WERI-Rb-1 (cell line): ENCODE data around the gene ZNF844.

Source experiments
- DNase-seq: peaks from one replicate; pipeline ENCODE4 v3.0.0-alpha.2; 2020
- H3K27ac ChIP-seq: fragments of 250-450 bp; sonication (Bioruptor Pico); 2 replicates; pipeline ENCODE4 v1.5.1; 2020; ENCODE audit warnings: mild to moderate bottlenecking, moderate library complexity
- H3K27me3 ChIP-seq: fragments of 250-450 bp; sonication (Bioruptor Pico); 2 replicates; pipeline ENCODE4 v1.5.1; 2021; ENCODE audit warnings: mild to moderate bottlenecking, low read depth, moderate library complexity; ENCODE audit not compliant: insufficient read depth, severe bottlenecking
- H3K36me3 ChIP-seq: fragments of 250-450 bp; sonication (Bioruptor Pico); 2 replicates; pipeline ENCODE4 v1.5.1; 2020; ENCODE audit warnings: mild to moderate bottlenecking, moderate library complexity
- H3K4me3 ChIP-seq: 2 replicates; pipeline ENCODE4 v1.5.1; 2011; ENCODE audit warnings: low read depth, mild to moderate bottlenecking, control low read depth, low read length
- H3K9me3 ChIP-seq: fragments of 250-450 bp; sonication (Bioruptor Pico); 2 replicates; pipeline ENCODE4 v1.5.1; 2021; ENCODE audit warnings: mild to moderate bottlenecking, moderate library complexity; ENCODE audit not compliant: severe bottlenecking
- TF ChIP-seq, protein P1 (sequence below): IDR thresholded peaks from 2 replicates; pipeline ENCODE4 v1.5.1; 2011; ENCODE audit warnings: low read depth, mild to moderate bottlenecking, control low read depth, inconsistent platforms, low read length

Gene ZNF844

DNA sequence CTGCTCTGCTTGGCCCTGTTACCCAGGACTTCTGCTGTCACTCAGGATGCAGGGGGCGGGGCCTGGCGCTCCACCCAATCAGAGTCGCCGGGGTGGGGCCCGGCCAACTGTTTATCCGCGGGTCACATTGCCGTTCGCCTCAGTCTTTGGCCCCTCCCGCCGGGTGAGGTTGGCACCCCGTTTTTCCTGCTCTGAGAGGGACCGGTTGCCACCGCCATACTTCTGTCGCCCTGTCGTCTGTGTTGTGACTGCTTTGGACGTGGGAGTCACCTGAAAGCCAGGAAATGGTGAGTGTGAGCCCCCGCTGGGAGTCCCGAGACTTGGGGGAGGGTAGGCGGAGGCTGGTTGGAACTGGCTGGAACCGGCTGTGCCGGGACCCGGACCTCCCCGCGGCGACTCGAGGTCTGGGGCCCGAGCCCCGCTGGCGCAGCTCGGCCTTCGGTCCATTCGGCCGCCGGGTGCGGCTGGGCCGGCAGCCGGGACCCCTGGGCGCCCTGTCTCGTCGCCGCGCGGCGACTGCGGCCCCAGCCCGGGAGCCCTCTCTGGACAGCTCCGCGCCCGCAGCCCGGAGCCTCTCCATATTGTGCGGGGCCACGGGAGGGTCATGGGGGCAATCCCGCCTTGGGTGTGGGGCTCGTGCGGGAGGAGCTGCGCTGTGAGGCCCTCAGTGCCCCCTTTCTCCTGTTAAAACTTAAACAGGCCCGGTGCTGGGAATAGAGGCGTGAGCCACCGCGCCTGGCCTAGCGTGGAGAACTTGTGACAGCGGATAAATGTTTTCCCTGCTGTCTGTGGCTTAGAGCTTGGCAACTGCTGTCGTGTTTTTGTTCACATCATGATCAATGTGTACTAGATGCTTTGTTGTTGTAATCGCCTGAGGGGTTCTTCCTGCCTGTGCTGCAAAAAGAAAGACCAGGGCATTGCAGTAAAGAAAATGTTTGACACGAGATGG, at the start of gene ZNF844:
ZNF844 (plus strand) TSS at position 142 of the 949 bp plus-strand sequence; CDS start at position 285, 143 bp downstream.
- Histone ChIP-seq H3K9me3 (peaks cover 7% of the 10 kb centered on the region), H3K36me3 (peaks cover 29% of the 10 kb centered on the region), H3K27ac (peak within 1 kb of the TSS; percentile 90), H3K27me3 (no peaks in the 10 kb centered on the region), H3K4me3 (peak within 1 kb of the TSS; percentile 89)
- peak; percentile 96 for DNase-seq
- TF ChIP-seq, protein P1, sequence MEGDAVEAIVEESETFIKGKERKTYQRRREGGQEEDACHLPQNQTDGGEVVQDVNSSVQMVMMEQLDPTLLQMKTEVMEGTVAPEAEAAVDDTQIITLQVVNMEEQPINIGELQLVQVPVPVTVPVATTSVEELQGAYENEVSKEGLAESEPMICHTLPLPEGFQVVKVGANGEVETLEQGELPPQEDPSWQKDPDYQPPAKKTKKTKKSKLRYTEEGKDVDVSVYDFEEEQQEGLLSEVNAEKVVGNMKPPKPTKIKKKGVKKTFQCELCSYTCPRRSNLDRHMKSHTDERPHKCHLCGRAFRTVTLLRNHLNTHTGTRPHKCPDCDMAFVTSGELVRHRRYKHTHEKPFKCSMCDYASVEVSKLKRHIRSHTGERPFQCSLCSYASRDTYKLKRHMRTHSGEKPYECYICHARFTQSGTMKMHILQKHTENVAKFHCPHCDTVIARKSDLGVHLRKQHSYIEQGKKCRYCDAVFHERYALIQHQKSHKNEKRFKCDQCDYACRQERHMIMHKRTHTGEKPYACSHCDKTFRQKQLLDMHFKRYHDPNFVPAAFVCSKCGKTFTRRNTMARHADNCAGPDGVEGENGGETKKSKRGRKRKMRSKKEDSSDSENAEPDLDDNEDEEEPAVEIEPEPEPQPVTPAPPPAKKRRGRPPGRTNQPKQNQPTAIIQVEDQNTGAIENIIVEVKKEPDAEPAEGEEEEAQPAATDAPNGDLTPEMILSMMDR, result no peak

DNA sequence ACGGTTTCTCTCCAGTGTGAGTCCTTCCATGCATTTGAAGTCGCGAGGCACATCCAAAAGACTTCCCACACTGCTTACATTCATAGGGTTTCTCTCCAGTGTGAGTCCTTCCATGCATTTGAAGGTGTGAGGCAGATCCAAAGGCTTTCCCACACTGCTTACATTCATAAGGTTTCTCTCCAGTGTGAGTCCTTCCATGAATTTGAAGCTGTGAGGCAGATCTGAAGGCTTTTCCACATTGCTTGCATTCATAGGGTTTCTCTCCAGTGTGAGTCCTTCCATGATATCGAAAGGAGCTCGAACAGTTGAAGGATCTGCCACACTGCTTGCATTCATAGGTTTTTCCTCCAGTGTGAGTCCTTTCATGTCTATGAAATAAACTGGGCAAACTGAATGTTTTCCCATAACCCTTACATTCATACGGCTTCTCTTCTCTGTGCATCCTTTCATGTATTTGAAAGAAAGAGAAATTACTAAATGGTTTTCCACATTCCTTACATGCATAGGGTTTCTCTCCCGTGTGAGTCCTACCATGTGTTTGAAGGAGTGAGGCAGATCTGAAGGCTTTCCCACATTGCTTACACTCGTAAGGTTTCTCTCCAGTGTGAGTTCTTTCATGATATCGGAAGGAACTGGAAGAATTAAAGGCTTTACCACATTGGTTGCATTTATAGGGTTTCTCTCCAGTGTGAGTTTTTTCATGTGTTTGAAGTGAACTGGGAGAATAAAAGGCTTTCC, 49.3 kb upstream of the ZNF844 start:
- Histone ChIP-seq H3K9me3 (peaks cover 21% of the 10 kb centered on the region), H3K27me3 (no peaks in the 10 kb centered on the region)

DNA sequence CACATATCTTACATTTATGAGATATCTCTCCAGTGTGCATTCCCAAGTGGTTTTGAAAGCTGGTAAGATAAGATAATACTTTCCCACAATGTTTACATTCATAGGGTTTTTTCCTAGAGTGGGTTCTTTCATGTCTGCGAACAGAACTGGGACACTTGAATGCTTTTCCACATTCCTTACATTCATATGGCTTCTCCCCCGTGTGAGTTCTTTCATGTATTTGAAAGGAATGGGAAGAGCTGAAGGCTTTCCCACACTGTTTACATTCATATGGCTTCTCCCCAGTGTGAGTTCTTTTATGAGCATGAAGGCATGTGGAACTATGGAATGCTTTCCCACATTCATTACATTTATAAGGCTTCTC, 48.8 kb upstream of the ZNF844 start:
- H3K27ac ChIP-seq, result no peak overlapping the region
- TF ChIP-seq, protein P1, result no peak
- peaks cover 49% of the 10 kb centered on the region for H3K36me3 ChIP-seq
- DNase-seq, result no peak
- H3K27me3 ChIP-seq, result no peaks in the 10 kb centered on the region
- peaks cover 21% of the 10 kb centered on the region for H3K9me3 ChIP-seq
- no peak overlapping the region for H3K4me3 ChIP-seq

More for the DNA sequence above, 49.3 kb upstream of the ZNF844 start:
- TF ChIP-seq, protein P1, result no peak
- Histone ChIP-seq H3K27ac (no peak overlapping the region), H3K36me3 (peaks cover 49% of the 10 kb centered on the region), H3K4me3 (no peak overlapping the region)
- no peak for DNase-seq

DNA sequence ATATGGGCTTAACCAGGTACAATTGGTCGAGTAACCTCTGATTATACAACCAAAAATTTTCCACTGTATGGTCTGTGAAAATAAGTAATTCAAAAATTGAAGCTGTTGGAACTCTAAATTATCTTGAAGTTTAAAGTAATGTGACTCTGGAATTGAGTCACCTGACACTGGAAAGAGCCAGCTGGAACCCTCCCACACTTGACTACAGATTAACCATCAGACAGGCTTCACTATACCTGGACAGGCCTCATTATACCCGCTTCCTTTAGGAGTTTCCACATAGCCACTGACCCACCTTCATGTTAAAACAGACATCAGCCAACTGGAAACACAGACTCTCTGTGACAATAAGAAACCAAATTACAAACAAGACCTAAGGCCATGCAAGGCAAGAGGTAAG, 30.3 kb upstream of the ZNF844 start:
- no peak for DNase-seq
- Histone ChIP-seq H3K36me3 (peaks cover 9% of the 10 kb centered on the region), H3K9me3 (no peaks in the 10 kb centered on the region), H3K27ac (no peak overlapping the region), H3K27me3 (no peaks in the 10 kb centered on the region), H3K4me3 (peak overlapping the region; percentile 98; the same call in 1 of the 2 replicates)
- TF ChIP-seq, protein P1, result no peak

DNA sequence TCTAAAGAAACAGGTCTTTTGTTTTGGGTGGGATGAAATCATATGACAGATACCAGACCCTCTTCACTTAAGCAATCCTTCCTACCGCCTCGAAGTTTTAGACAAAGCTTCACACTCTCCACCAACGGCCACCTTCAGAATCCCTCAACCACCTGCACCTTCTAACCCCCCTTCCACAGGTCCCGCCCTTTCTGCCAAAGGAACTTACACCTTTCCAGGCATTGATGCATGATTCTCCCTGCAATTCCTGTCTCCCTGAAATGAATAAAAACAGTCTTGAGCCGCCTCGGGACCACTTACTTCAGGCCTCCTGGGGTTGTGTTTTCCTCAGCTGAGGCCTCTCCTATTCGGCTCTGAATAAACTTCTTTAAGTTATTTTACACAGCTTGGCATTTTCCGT, 29.9 kb upstream of the ZNF844 start:
- Histone ChIP-seq H3K9me3 (no peaks in the 10 kb centered on the region), H3K27ac (peak overlapping the region; percentile 92), H3K27me3 (no peaks in the 10 kb centered on the region), H3K36me3 (peaks cover 7% of the 10 kb centered on the region), H3K4me3 (peak overlapping the region; percentile 98)
- TF ChIP-seq, protein P1, result no peak
- DNase-seq, result peak; percentile 12
